K562 (cell line): ENCODE data around the gene MRPL2. TPM values are rescaled to one million over a fixed set of nuclear protein-coding genes. Genes with fewer than 3 reads are reported as not detected.
A peak's percentile ranks its signal among the peaks of the same experiment; 100 is the strongest.

Source experiments
- ARHGAP35 ChIP-seq: fragments of 450-650 bp; IDR thresholded peaks from 2 replicates; pipeline ENCODE4 v1.6.1; 2018; ENCODE audit not compliant: partially characterized antibody
- BRCA1 ChIP-seq, 2 experiments: fragments of 450-650 bp in 1 of 2; sonication (generic) in 1 of 2; formaldehyde crosslinking in 1 of 2; IDR thresholded peaks; 2 replicates each; pipeline versions ENCODE4 v1.5.0 to v1.6.1; 2017 to 2020; ENCODE audit warnings: mild to moderate bottlenecking in 1 of 2, missing genetic modification reagents in 1 of 2
- CBX1 ChIP-seq: sonication (generic); IDR thresholded peaks from 2 replicates; pipeline ENCODE4 v1.6.1; 2016; ENCODE audit warnings: antibody characterized with exemption, low read depth, mild to moderate bottlenecking
- CBX8 ChIP-seq: fragments of 200-600 bp; sonication (generic); IDR thresholded peaks from 2 replicates; pipeline ENCODE4 v1.6.1; 2012; ENCODE audit warnings: borderline replicate concordance, mixed run types, low read depth, mild to moderate bottlenecking, moderate library complexity, mixed read lengths, low read length, control low read depth, inconsistent platforms; ENCODE audit not compliant: poor library complexity, severe bottlenecking; ENCODE audit errors: extremely low read depth
- DEAF1 ChIP-seq: fragments of 450-650 bp; formaldehyde crosslinking; IDR thresholded peaks from 2 replicates; pipeline ENCODE4 v1.4.0; 2020; ENCODE audit warnings: mild to moderate bottlenecking, moderate library complexity
- FOXJ3 ChIP-seq: sonication (generic); formaldehyde crosslinking; IDR thresholded peaks from 2 replicates; pipeline ENCODE4 v1.4.0; 2020; ENCODE audit warnings: mild to moderate bottlenecking, missing genetic modification reagents
- POLR2AphosphoS5 ChIP-seq: IDR thresholded peaks from 2 replicates; pipeline ENCODE4 v1.6.1; 2011; ENCODE audit warnings: mild to moderate bottlenecking, low read depth, low read length, moderate library complexity; ENCODE audit not compliant: control insufficient read depth, insufficient read depth
- POLR2G ChIP-seq: fragments of 200-400 bp; formaldehyde crosslinking; IDR thresholded peaks from 2 replicates; pipeline ENCODE4 v1.6.1; 2017; ENCODE audit warnings: low read depth, mild to moderate bottlenecking, antibody characterized with exemption, low read length, moderate library complexity
- RFX1 ChIP-seq: fragments of 450-650 bp; IDR thresholded peaks from 2 replicates; pipeline ENCODE4 v1.6.1; 2016; ENCODE audit warnings: mild to moderate bottlenecking, moderate library complexity
- RFX7 ChIP-seq: fragments of 250-450 bp; sonication (Bioruptor Pico); IDR thresholded peaks from 2 replicates; pipeline ENCODE4 v1.5.1; 2021; ENCODE audit warnings: mild to moderate bottlenecking
- SMARCA4 ChIP-seq: fragments of 450-650 bp; IDR thresholded peaks from 2 replicates; pipeline ENCODE4 v1.6.1; 2016
- STAT5B ChIP-seq: fragments of 250-450 bp; sonication (Bioruptor Pico); IDR thresholded peaks from 2 replicates; pipeline ENCODE4 v1.8.0; 2021; ENCODE audit warnings: mild to moderate bottlenecking, inconsistent platforms
- U2AF1 ChIP-seq: fragments of 200-400 bp; formaldehyde crosslinking; optimal IDR thresholded peaks from 2 replicates; pipeline ENCODE3; 2017; ENCODE audit warnings: mild to moderate bottlenecking, low read depth, low read length, moderate library complexity
- ZBTB7A ChIP-seq: IDR thresholded peaks from 2 replicates; pipeline ENCODE4 v1.6.1; 2011; ENCODE audit warnings: low read depth, mild to moderate bottlenecking, low read length, moderate library complexity, borderline replicate concordance; ENCODE audit not compliant: control insufficient read depth
- ZMIZ1 ChIP-seq, 2 experiments: fragments of 150-350 bp in 1 of 2; IDR thresholded peaks; 2 replicates each; pipeline ENCODE4 v1.6.1; 2012 to 2016; ENCODE audit warnings: low read depth in 2 of 2, low read length in 2 of 2, mild to moderate bottlenecking in 1 of 2, moderate library complexity in 1 of 2
- ZNF609 ChIP-seq: sonication (generic); formaldehyde crosslinking; IDR thresholded peaks from 2 replicates; pipeline ENCODE4 v1.8.1; 2023; ENCODE audit warnings: missing genetic modification reagents, mild to moderate bottlenecking, borderline replicate concordance
- polyA plus RNA-seq, 8 experiments: library from polyadenylated mRNA; depleted of rRNA in 4 of 8; stranded (reverse) in 5 of 8; unstranded in 3 of 8; fragments of >200 nt; fragmentation: Nextera tagmentation in 2 of 8; fragmentation: Illumina TruSeq in 1 of 8; extraction: Ambion mirVana in 2 of 8; extraction: Trizol in 1 of 8; gene quantifications; 2 replicates each; pipeline versions ENCODE4 v1.2.1 to v1.2.3, GENCODE V29; 2011 to 2014; ENCODE audit warnings: inconsistent platforms in 1 of 8, missing spikeins in 1 of 8
- total RNA-seq, 7 experiments: library from RNA; depleted of rRNA in 6 of 7; stranded (reverse); fragments of >200 nt in 6 of 7; fragmentation: Illumina TruSeq in 2 of 7; extraction: Trizol in 2 of 7; gene quantifications; 2 replicates each; pipeline versions ENCODE4 v1.2.1 to v1.2.3, GENCODE V29; 2011 to 2021; ENCODE audit warnings: low replicate concordance in 1 of 7

MRPL2 gene
- total and polyA plus RNA-seq, 9 of the 15 experiments (the other 6 are each of a cell fraction or from before 2014, with no cell fraction given) = 63.1 to 262 (median 121) TPM

- 0 out of 2 replicates have a peak, but pooled peaks have one; percentile 9 for TF ChIP-seq DEAF1
- no peak for TF ChIP-seq FOXJ3 (CRISPR knock-in tag)
- TF ChIP-seq ARHGAP35 = no peak
- no peak for TF ChIP-seq SMARCA4
- peak; percentile 92 for TF ChIP-seq POLR2G
- TF ChIP-seq RFX1 = no peak
- TF ChIP-seq ZNF609 (CRISPR knock-in tag) = no peak
- no peak for TF ChIP-seq RFX7 (CRISPR knock-in tag)
- TF ChIP-seq CBX1 = 0 out of 2 replicates have a peak, but pooled peaks have one; percentile 29
- no peak for TF ChIP-seq CBX8
- no peak for TF ChIP-seq BRCA1 (IDR thresholded peaks at IDR 0.05)
- no peak for TF ChIP-seq BRCA1 (CRISPR knock-in tag; IDR thresholded peaks at IDR 0.05)
- no peak for TF ChIP-seq U2AF1
- no peak for TF ChIP-seq ZBTB7A
- 0 out of 4 replicates have a peak, but pooled peaks of 1 of the 2 experiments have one; percentile 51 for TF ChIP-seq ZMIZ1 (IDR thresholded peaks at IDR 0.05; ENCODE audit: low read depth in 2 of 2, low read length in 2 of 2)
- no peak for TF ChIP-seq STAT5B (CRISPR knock-in tag)
- TF ChIP-seq POLR2AphosphoS5 = peak; percentile 67; the same call in 1 of the 2 replicates
Observed at GRCh38 chr6:43021270-43022047, 37.8 kb downstream of the MRPL2 start, which contains the start of gene RRP36 (continued).
